A549 (cell line): Measurements from ENCODE around the gene BIRC7.

Experiments used
- CTCF ChIP-seq: fragments of >200 bp; sonication (Bioruptor Twin); formaldehyde crosslinking; IDR thresholded peaks from 3 replicates; pipeline ENCODE4 v1.5.1; 2016
- POLR2A ChIP-seq: IDR thresholded peaks from 2 replicates; pipeline ENCODE4 v1.6.1; 2012; ENCODE audit warnings: mild to moderate bottlenecking, low read length

GRCh38 chr20:63226042-63226943 is 9.4 kb upstream of the BIRC7 start:
- no peak for TF ChIP-seq CTCF
- TF ChIP-seq POLR2A = no peak
